NOMO-1 treated with dmso at 0.1 percent for 144 hours (cell line): ENCODE results near the gene TMEM14C.

Source experiments
- DNase-seq: peaks from one replicate; lab custom pipeline; 2025; ENCODE audit not compliant: unreplicated experiment; lab: John Stamatoyannopoulos, UW

Gene TMEM14C

GRCh38 chr6:10759312-10759839, 36.5 kb downstream of the TMEM14C start:
- no peak for DNase-seq

- no peak for DNase-seq
Observed at GRCh38 chr6:10759884-10760329, 37.0 kb downstream of the TMEM14C start.

- DNase-seq = no peak
Observed at GRCh38 chr6:10763006-10763405, 40.1 kb downstream of the TMEM14C start.

- DNase-seq = no peak
Observed at GRCh38 chr6:10769419-10769818, 46.5 kb downstream of the TMEM14C start.

- DNase-seq = no peak
Observed at GRCh38 chr6:10771371-10771894, 48.6 kb downstream of the TMEM14C start.

GRCh38 chr6:10778230-10778629, 55.4 kb downstream of the TMEM14C start:
- DNase-seq = no peak

GRCh38 chr6:10779076-10779475, 56.2 kb downstream of the TMEM14C start:
- DNase-seq = no peak
